HepG2 (cell line): Measurements from ENCODE around the gene TMEM41B. TPM values are rescaled to one million over a fixed set of nuclear protein-coding genes. Genes with fewer than 3 reads are reported as not detected.
A peak's percentile ranks its signal among the peaks of the same experiment; 100 is the strongest.

ENCODE experiments used
- FOXA1 ChIP-seq, 2 experiments: fragments of 450-650 bp in 1 of 2; sonication (generic) in 1 of 2; formaldehyde crosslinking in 1 of 2; IDR thresholded peaks; 2 replicates each; pipeline versions ENCODE4 v1.4.0 to v1.6.1; 2016 to 2020; ENCODE audit warnings: missing genetic modification reagents in 1 of 2
- HNF4A ChIP-seq: sonication (generic); formaldehyde crosslinking; IDR thresholded peaks from 2 replicates; pipeline ENCODE4 v1.4.0; 2020; ENCODE audit warnings: missing genetic modification reagents
- HOXA7 ChIP-seq: sonication (generic); formaldehyde crosslinking; IDR thresholded peaks from 2 replicates; pipeline ENCODE4 v1.8.1; 2022; ENCODE audit warnings: mild to moderate bottlenecking, missing genetic modification reagents, moderate library complexity
- NBN ChIP-seq: fragments of 450-650 bp; conservative IDR thresholded peaks from 2 replicates; pipeline ENCODE4 v1.6.1; 2017
- SAFB2 ChIP-seq: sonication (generic); formaldehyde crosslinking; IDR thresholded peaks from 2 replicates; pipeline ENCODE4 v1.5.1; 2020; ENCODE audit warnings: missing genetic modification reagents, low read depth, mild to moderate bottlenecking, borderline replicate concordance
- SALL1 ChIP-seq: sonication (generic); formaldehyde crosslinking; IDR thresholded peaks from 2 replicates; pipeline ENCODE4 v1.8.0; 2022; ENCODE audit warnings: mild to moderate bottlenecking, missing genetic modification reagents
- ZNF292 ChIP-seq: sonication (generic); formaldehyde crosslinking; IDR thresholded peaks from 2 replicates; pipeline ENCODE4 v1.8.1; 2022; ENCODE audit warnings: mild to moderate bottlenecking, low read depth, missing genetic modification reagents, borderline replicate concordance
- ZNF549 ChIP-seq: sonication (generic); formaldehyde crosslinking; IDR thresholded peaks from 2 replicates; pipeline ENCODE4 v1.5.0; 2020; ENCODE audit warnings: missing genetic modification reagents
- ZNF572 ChIP-seq: sonication (generic); formaldehyde crosslinking; IDR thresholded peaks from 2 replicates; pipeline ENCODE4 v1.5.1; 2020; ENCODE audit warnings: mild to moderate bottlenecking, missing genetic modification reagents
- polyA plus RNA-seq, 8 experiments: library from polyadenylated mRNA; depleted of rRNA in 3 of 8; stranded (reverse) in 7 of 8; unstranded in 1 of 8; fragments of >200 nt; fragmentation: Illumina TruSeq in 4 of 8; extraction: Trizol in 4 of 8; gene quantifications; 2 replicates each; pipeline versions ENCODE4 v1.2.1 to v1.2.3, GENCODE V29; 2011 to 2016; ENCODE audit warnings: low read depth in 4 of 8, missing spikeins in 1 of 8, mixed read lengths in 1 of 8; ENCODE audit not compliant: insufficient read depth in 1 of 8
- total RNA-seq, 5 experiments: library from RNA; depleted of rRNA; stranded (reverse); fragments of >200 nt; fragmentation: Illumina TruSeq; extraction: Trizol; gene quantifications; 2 replicates each; pipeline ENCODE4 v1.2.3, GENCODE V29; 2016; ENCODE audit warnings: low read depth in 1 of 5
- TF ChIP-seq, protein P1 (sequence below): IDR thresholded peaks from 2 replicates; pipeline ENCODE4 v1.4.0; 2020; ENCODE audit warnings: mild to moderate bottlenecking, missing genetic modification reagents
- TF ChIP-seq, protein P2 (sequence below): sonication (generic); formaldehyde crosslinking; IDR thresholded peaks from 2 replicates; pipeline ENCODE4 v1.4.0; 2020; ENCODE audit warnings: mild to moderate bottlenecking, low read depth, missing genetic modification reagents
- TF ChIP-seq, protein P3 (sequence below): IDR thresholded peaks from 2 replicates; pipeline ENCODE4 v1.6.1; 2016; ENCODE audit warnings: control low read depth
- TF ChIP-seq, protein P4 (sequence below): sonication (generic); formaldehyde crosslinking; IDR thresholded peaks from 2 replicates; pipeline ENCODE4 v1.4.0; 2020; ENCODE audit warnings: missing genetic modification reagents
- TF ChIP-seq, protein P5 (sequence below): sonication (generic); formaldehyde crosslinking; IDR thresholded peaks from 2 replicates; pipeline ENCODE4 v1.5.1; 2020; ENCODE audit warnings: mild to moderate bottlenecking, missing genetic modification reagents, borderline replicate concordance

Gene TMEM41B
- total and polyA plus RNA-seq, 2 of the 13 experiments (the other 11 are each of a cell fraction or from before 2014, with no cell fraction given) = 36.8 to 48.1 TPM

DNA sequence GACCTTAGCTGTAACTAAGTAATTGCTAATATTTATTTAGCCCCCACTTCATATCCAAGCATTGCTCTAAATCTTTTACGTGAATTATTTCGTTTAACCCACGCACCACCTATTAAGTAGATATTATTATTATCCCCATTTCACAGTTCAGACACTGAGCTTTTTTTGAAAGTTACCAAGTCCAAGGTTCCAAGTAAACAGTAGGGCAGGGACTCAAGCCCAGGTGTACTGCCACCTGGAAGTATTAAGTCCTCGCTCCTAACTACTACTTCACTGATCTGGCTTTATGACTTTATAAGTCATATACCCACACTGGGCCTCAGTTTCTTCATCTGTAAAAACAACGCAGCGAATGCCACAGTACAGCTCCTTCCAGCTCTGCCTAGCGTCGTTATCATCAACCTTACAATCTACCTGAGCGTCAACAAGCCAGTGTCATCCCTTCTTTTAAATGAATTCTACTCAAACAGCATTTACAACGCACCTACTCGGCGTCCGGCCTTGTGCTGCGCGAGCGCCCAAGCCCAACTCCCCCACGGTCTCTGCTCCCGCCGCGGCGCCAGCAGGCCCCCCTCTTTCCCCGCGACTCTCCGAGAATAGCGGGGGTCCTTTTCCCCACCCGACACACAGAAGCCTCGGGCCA, 624 bp downstream of the TMEM41B start (continued):
- TF ChIP-seq FOXA1 (IDR thresholded peaks at IDR 0.05) (no peak), FOXA1 (CRISPR knock-in tag; IDR thresholded peaks at IDR 0.05) (no peak), ZNF549 (CRISPR knock-in tag) (peak; percentile 91), HNF4A (CRISPR knock-in tag) (peak; percentile 51), HOXA7 (CRISPR knock-in tag) (no peak), SAFB2 (CRISPR knock-in tag) (no peak), NBN (no peak), ZNF572 (no peak), ZNF292 (CRISPR knock-in tag) (no peak), SALL1 (CRISPR knock-in tag) (no peak)
- TF ChIP-seq, protein P1, sequence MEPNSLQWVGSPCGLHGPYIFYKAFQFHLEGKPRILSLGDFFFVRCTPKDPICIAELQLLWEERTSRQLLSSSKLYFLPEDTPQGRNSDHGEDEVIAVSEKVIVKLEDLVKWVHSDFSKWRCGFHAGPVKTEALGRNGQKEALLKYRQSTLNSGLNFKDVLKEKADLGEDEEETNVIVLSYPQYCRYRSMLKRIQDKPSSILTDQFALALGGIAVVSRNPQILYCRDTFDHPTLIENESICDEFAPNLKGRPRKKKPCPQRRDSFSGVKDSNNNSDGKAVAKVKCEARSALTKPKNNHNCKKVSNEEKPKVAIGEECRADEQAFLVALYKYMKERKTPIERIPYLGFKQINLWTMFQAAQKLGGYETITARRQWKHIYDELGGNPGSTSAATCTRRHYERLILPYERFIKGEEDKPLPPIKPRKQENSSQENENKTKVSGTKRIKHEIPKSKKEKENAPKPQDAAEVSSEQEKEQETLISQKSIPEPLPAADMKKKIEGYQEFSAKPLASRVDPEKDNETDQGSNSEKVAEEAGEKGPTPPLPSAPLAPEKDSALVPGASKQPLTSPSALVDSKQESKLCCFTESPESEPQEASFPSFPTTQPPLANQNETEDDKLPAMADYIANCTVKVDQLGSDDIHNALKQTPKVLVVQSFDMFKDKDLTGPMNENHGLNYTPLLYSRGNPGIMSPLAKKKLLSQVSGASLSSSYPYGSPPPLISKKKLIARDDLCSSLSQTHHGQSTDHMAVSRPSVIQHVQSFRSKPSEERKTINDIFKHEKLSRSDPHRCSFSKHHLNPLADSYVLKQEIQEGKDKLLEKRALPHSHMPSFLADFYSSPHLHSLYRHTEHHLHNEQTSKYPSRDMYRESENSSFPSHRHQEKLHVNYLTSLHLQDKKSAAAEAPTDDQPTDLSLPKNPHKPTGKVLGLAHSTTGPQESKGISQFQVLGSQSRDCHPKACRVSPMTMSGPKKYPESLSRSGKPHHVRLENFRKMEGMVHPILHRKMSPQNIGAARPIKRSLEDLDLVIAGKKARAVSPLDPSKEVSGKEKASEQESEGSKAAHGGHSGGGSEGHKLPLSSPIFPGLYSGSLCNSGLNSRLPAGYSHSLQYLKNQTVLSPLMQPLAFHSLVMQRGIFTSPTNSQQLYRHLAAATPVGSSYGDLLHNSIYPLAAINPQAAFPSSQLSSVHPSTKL (CRISPR knock-in tag) = no peak
- TF ChIP-seq, protein P2, sequence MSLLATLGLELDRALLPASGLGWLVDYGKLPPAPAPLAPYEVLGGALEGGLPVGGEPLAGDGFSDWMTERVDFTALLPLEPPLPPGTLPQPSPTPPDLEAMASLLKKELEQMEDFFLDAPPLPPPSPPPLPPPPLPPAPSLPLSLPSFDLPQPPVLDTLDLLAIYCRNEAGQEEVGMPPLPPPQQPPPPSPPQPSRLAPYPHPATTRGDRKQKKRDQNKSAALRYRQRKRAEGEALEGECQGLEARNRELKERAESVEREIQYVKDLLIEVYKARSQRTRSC (CRISPR knock-in tag) = no peak
- TF ChIP-seq, protein P3, sequence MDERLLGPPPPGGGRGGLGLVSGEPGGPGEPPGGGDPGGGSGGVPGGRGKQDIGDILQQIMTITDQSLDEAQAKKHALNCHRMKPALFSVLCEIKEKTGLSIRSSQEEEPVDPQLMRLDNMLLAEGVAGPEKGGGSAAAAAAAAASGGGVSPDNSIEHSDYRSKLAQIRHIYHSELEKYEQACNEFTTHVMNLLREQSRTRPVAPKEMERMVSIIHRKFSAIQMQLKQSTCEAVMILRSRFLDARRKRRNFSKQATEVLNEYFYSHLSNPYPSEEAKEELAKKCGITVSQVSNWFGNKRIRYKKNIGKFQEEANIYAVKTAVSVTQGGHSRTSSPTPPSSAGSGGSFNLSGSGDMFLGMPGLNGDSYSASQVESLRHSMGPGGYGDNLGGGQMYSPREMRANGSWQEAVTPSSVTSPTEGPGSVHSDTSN (CRISPR knock-in tag) = no peak
- TF ChIP-seq, protein P4, sequence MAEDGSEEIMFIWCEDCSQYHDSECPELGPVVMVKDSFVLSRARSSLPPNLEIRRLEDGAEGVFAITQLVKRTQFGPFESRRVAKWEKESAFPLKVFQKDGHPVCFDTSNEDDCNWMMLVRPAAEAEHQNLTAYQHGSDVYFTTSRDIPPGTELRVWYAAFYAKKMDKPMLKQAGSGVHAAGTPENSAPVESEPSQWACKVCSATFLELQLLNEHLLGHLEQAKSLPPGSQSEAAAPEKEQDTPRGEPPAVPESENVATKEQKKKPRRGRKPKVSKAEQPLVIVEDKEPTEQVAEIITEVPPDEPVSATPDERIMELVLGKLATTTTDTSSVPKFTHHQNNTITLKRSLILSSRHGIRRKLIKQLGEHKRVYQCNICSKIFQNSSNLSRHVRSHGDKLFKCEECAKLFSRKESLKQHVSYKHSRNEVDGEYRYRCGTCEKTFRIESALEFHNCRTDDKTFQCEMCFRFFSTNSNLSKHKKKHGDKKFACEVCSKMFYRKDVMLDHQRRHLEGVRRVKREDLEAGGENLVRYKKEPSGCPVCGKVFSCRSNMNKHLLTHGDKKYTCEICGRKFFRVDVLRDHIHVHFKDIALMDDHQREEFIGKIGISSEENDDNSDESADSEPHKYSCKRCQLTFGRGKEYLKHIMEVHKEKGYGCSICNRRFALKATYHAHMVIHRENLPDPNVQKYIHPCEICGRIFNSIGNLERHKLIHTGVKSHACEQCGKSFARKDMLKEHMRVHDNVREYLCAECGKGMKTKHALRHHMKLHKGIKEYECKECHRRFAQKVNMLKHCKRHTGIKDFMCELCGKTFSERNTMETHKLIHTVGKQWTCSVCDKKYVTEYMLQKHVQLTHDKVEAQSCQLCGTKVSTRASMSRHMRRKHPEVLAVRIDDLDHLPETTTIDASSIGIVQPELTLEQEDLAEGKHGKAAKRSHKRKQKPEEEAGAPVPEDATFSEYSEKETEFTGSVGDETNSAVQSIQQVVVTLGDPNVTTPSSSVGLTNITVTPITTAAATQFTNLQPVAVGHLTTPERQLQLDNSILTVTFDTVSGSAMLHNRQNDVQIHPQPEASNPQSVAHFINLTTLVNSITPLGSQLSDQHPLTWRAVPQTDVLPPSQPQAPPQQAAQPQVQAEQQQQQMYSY (CRISPR knock-in tag) = no peak
- TF ChIP-seq, protein P5, sequence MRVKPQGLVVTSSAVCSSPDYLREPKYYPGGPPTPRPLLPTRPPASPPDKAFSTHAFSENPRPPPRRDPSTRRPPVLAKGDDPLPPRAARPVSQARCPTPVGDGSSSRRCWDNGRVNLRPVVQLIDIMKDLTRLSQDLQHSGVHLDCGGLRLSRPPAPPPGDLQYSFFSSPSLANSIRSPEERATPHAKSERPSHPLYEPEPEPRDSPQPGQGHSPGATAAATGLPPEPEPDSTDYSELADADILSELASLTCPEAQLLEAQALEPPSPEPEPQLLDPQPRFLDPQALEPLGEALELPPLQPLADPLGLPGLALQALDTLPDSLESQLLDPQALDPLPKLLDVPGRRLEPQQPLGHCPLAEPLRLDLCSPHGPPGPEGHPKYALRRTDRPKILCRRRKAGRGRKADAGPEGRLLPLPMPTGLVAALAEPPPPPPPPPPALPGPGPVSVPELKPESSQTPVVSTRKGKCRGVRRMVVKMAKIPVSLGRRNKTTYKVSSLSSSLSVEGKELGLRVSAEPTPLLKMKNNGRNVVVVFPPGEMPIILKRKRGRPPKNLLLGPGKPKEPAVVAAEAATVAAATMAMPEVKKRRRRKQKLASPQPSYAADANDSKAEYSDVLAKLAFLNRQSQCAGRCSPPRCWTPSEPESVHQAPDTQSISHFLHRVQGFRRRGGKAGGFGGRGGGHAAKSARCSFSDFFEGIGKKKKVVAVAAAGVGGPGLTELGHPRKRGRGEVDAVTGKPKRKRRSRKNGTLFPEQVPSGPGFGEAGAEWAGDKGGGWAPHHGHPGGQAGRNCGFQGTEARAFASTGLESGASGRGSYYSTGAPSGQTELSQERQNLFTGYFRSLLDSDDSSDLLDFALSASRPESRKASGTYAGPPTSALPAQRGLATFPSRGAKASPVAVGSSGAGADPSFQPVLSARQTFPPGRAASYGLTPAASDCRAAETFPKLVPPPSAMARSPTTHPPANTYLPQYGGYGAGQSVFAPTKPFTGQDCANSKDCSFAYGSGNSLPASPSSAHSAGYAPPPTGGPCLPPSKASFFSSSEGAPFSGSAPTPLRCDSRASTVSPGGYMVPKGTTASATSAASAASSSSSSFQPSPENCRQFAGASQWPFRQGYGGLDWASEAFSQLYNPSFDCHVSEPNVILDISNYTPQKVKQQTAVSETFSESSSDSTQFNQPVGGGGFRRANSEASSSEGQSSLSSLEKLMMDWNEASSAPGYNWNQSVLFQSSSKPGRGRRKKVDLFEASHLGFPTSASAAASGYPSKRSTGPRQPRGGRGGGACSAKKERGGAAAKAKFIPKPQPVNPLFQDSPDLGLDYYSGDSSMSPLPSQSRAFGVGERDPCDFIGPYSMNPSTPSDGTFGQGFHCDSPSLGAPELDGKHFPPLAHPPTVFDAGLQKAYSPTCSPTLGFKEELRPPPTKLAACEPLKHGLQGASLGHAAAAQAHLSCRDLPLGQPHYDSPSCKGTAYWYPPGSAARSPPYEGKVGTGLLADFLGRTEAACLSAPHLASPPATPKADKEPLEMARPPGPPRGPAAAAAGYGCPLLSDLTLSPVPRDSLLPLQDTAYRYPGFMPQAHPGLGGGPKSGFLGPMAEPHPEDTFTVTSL (CRISPR knock-in tag) = no peak
